GM19468 (cell line): ENCODE measurements around the gene BMP4.

Experiments
- ATAC-seq: cut with Tn5 transposase; IDR thresholded peaks from one replicate; pipeline ENCODE4 v1.9.1; 2021; ENCODE audit warnings: mild to moderate bottlenecking, moderate library complexity, moderate number of reproducible peaks; ENCODE audit not compliant: unreplicated experiment; ENCODE audit errors: extremely low read depth

Gene BMP4

GRCh38 chr14:53900499-53900898 is 56.1 kb downstream of the BMP4 start:
- ATAC-seq, result no peak
